Measurements from ENCODE around the gene PILRA. TPM values are rescaled to one million over a fixed set of nuclear protein-coding genes. Genes with fewer than 3 reads are reported as not detected.

The PILRA gene
- total RNA-seq, 2 experiments from 2014 or later: 1.8 to 2.7 TPM

- CTCF ChIA-PET: interaction anchor here (0.6 kb wide), 1 partner anchor 759 kb away, joined by 3 read pairs; no protein-coding TSS in a partner anchor
Observed at GRCh38 chr7:100390286-100391009, 17.2 kb downstream of the PILRA start.

GRCh38 chr7:100393233-100393905 is 20.1 kb downstream of the PILRA start:
- Mint-ChIP-seq H3K27me3 (peaks cover 38% of the 10 kb centered on the region), H3K27ac (no peak overlapping the region), H3K4me1 (peaks cover 24% of the 10 kb centered on the region), H3K36me3 (ENCODE audit: low read depth) (no peaks in the 10 kb centered on the region), H3K9me3 (no peaks in the 10 kb centered on the region), H3K4me3 (no peak overlapping the region)
- ChIA-PET CTCF (interaction anchor here (1.1 kb wide), 1 partner anchor 48 kb away, joined by 3 read pairs; no protein-coding TSS in a partner anchor), POLR2A (no interaction called here)
- DNase-seq: no peak

More at GRCh38 chr7:100390286-100391009, 17.2 kb downstream of the PILRA start:
- Mint-ChIP-seq H3K4me1 (peaks cover under 1% of the 10 kb centered on the region), H3K9me3 (no peaks in the 10 kb centered on the region), H3K4me3 (no peak overlapping the region), H3K27ac (no peak overlapping the region), H3K36me3 (ENCODE audit: low read depth) (no peaks in the 10 kb centered on the region), H3K27me3 (peaks cover 37% of the 10 kb centered on the region)
- DNase-seq: no peak
- POLR2A ChIA-PET: no interaction called here

- CTCF ChIA-PET: interaction anchor here (1.1 kb wide), 1 partner anchor 49 kb away, joined by 3 read pairs; no protein-coding TSS in a partner anchor
- no peak for DNase-seq
- Mint-ChIP-seq H3K36me3 (ENCODE audit: low read depth) (no peaks in the 10 kb centered on the region), H3K4me3 (no peak overlapping the region), H3K27ac (no peak overlapping the region), H3K9me3 (no peaks in the 10 kb centered on the region), H3K4me1 (peaks cover 27% of the 10 kb centered on the region), H3K27me3 (peaks cover 38% of the 10 kb centered on the region)
- POLR2A ChIA-PET: no interaction called here
Observed at GRCh38 chr7:100394077-100394476, 20.8 kb downstream of the PILRA start.

- ChIA-PET CTCF (no interaction called here), POLR2A (no interaction called here)
- Mint-ChIP-seq H3K27me3 (peaks cover 30% of the 10 kb centered on the region), H3K9me3 (no peaks in the 10 kb centered on the region), H3K4me3 (peak overlapping the region; percentile 58), H3K4me1 (peaks cover 27% of the 10 kb centered on the region), H3K27ac (peak overlapping the region; percentile 92), H3K36me3 (ENCODE audit: low read depth) (no peaks in the 10 kb centered on the region)
- DNase-seq: peak; percentile 75
Observed at GRCh38 chr7:100396421-100396982, 23.2 kb downstream of the PILRA start.

GRCh38 chr7:100397315-100398081 is 24.2 kb downstream of the PILRA start:
- Mint-ChIP-seq H3K9me3 (no peaks in the 10 kb centered on the region), H3K27ac (peak overlapping the region; percentile 92), H3K36me3 (ENCODE audit: low read depth) (no peaks in the 10 kb centered on the region), H3K27me3 (peaks cover 24% of the 10 kb centered on the region), H3K4me3 (no peak overlapping the region), H3K4me1 (peaks cover 27% of the 10 kb centered on the region)
- POLR2A ChIA-PET: interaction anchor here (1.2 kb wide), 1 partner anchor 31 kb away, joined by 5 read pairs; the partner anchor contains the start of gene ZCWPW1
- CTCF ChIA-PET: interaction anchor here (0.6 kb wide), 1 partner anchor 62 kb away, joined by 3 read pairs; no protein-coding TSS in a partner anchor
- DNase-seq: no peak

- Mint-ChIP-seq H3K27ac (peak overlapping the region; percentile 5), H3K9me3 (no peaks in the 10 kb centered on the region), H3K4me3 (no peak overlapping the region), H3K36me3 (ENCODE audit: low read depth) (no peaks in the 10 kb centered on the region), H3K4me1 (peaks cover 27% of the 10 kb centered on the region), H3K27me3 (peaks cover 21% of the 10 kb centered on the region)
- ChIA-PET POLR2A (interaction anchor here (1.2 kb wide), 1 partner anchor 31 kb away, joined by 5 read pairs; the partner anchor contains the start of gene ZCWPW1), CTCF (no interaction called here)
- no peak for DNase-seq
Observed at GRCh38 chr7:100398239-100398638, 25.0 kb downstream of the PILRA start.

- no peak for DNase-seq
- POLR2A ChIA-PET: interaction anchor here (0.6 kb wide), 1 partner anchor 58 kb away, joined by 4 read pairs; no protein-coding TSS in a partner anchor
- H3K4me1 Mint-ChIP-seq: peaks cover 27% of the 10 kb centered on the region
- CTCF ChIA-PET: interaction anchor here (1.1 kb wide), 1 partner anchor 77 kb away, joined by 4 read pairs; no protein-coding TSS in a partner anchor
- no peak overlapping the region for H3K4me3 Mint-ChIP-seq
- H3K36me3 Mint-ChIP-seq (ENCODE audit: low read depth): no peaks in the 10 kb centered on the region
- H3K27me3 Mint-ChIP-seq: peaks cover 19% of the 10 kb centered on the region
- H3K27ac Mint-ChIP-seq: no peak overlapping the region
- H3K9me3 Mint-ChIP-seq: no peaks in the 10 kb centered on the region
Observed at GRCh38 chr7:100400041-100400440, 26.8 kb downstream of the PILRA start.

- peaks cover 25% of the 10 kb centered on the region for H3K4me1 Mint-ChIP-seq
- no peak overlapping the region for H3K27ac Mint-ChIP-seq
- DNase-seq: peak; percentile 13
- no peaks in the 10 kb centered on the region for H3K36me3 Mint-ChIP-seq (ENCODE audit: low read depth)
- POLR2A ChIA-PET: no interaction called here
- peaks cover 20% of the 10 kb centered on the region for H3K27me3 Mint-ChIP-seq
- no peaks in the 10 kb centered on the region for H3K9me3 Mint-ChIP-seq
- no peak overlapping the region for H3K4me3 Mint-ChIP-seq
- CTCF ChIA-PET: no interaction called here
Observed at GRCh38 chr7:100400656-100401055, 27.4 kb downstream of the PILRA start.

GRCh38 chr7:100401811-100402210 is 28.5 kb downstream of the PILRA start:
- peaks cover 20% of the 10 kb centered on the region for H3K27me3 Mint-ChIP-seq
- CTCF ChIA-PET: interaction anchor here (0.9 to 1.1 kb wide), 2 partner anchors 11 to 269 kb away, joined by 3 read pairs; no protein-coding TSS in a partner anchor
- DNase-seq: no peak
- POLR2A ChIA-PET: no interaction called here
- H3K36me3 Mint-ChIP-seq (ENCODE audit: low read depth): no peaks in the 10 kb centered on the region
- H3K27ac Mint-ChIP-seq: no peak overlapping the region
- no peak overlapping the region for H3K4me3 Mint-ChIP-seq
- peaks cover 16% of the 10 kb centered on the region for H3K4me1 Mint-ChIP-seq
- no peaks in the 10 kb centered on the region for H3K9me3 Mint-ChIP-seq

- no peaks in the 10 kb centered on the region for H3K36me3 Mint-ChIP-seq (ENCODE audit: low read depth)
- ChIA-PET CTCF (interaction anchor here (0.5 to 1.1 kb wide), 4 partner anchors 11 to 269 kb away, joined by 3 read pairs; no protein-coding TSS in a partner anchor), POLR2A (no interaction called here)
- no peaks in the 10 kb centered on the region for H3K9me3 Mint-ChIP-seq
- H3K27ac Mint-ChIP-seq: no peak overlapping the region
- H3K4me3 Mint-ChIP-seq: no peak overlapping the region
- peaks cover 15% of the 10 kb centered on the region for H3K4me1 Mint-ChIP-seq
- peaks cover 20% of the 10 kb centered on the region for H3K27me3 Mint-ChIP-seq
- no peak for DNase-seq
Observed at GRCh38 chr7:100402241-100402640, 29.0 kb downstream of the PILRA start.

GRCh38 chr7:100406767-100407166 is 33.5 kb downstream of the PILRA start:
- H3K36me3 Mint-ChIP-seq (ENCODE audit: low read depth): no peaks in the 10 kb centered on the region
- POLR2A ChIA-PET: no interaction called here

More at GRCh38 chr7:100406767-100407166, 33.5 kb downstream of the PILRA start:
- Mint-ChIP-seq H3K27me3 (peaks cover 9% of the 10 kb centered on the region), H3K4me3 (no peak overlapping the region), H3K27ac (no peak overlapping the region), H3K9me3 (no peaks in the 10 kb centered on the region), H3K4me1 (peaks cover 3% of the 10 kb centered on the region)
- CTCF ChIA-PET: interaction anchor here (0.6 to 2.3 kb wide), 8 partner anchors 11 to 197 kb away, joined by 3 to 7 read pairs (median 4); partner anchors contain the start of gene ZCWPW1
- no peak for DNase-seq

Measured in activated CD4-positive, alpha-beta T cell treated with anti-CD3 and anti-CD28 coated beads, Interleukin-2, amount 10 ng/mL, durations not matched to agents 7 days and 5 days (primary cell).